ENCODE data around the gene ERC1.

GRCh38 chr12:1030779-1031178 is 39.8 kb downstream of the ERC1 start:
- TF ChIP-seq POLR2AphosphoS5 (IDR thresholded peaks at IDR 0.05) (no peak), POLR2A (IDR thresholded peaks at IDR 0.05) (no peak), EP300 (IDR thresholded peaks at IDR 0.05; ENCODE audit: low read depth) (no peak)
- TF ChIP-seq, protein P1, sequence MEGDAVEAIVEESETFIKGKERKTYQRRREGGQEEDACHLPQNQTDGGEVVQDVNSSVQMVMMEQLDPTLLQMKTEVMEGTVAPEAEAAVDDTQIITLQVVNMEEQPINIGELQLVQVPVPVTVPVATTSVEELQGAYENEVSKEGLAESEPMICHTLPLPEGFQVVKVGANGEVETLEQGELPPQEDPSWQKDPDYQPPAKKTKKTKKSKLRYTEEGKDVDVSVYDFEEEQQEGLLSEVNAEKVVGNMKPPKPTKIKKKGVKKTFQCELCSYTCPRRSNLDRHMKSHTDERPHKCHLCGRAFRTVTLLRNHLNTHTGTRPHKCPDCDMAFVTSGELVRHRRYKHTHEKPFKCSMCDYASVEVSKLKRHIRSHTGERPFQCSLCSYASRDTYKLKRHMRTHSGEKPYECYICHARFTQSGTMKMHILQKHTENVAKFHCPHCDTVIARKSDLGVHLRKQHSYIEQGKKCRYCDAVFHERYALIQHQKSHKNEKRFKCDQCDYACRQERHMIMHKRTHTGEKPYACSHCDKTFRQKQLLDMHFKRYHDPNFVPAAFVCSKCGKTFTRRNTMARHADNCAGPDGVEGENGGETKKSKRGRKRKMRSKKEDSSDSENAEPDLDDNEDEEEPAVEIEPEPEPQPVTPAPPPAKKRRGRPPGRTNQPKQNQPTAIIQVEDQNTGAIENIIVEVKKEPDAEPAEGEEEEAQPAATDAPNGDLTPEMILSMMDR (IDR thresholded peaks at IDR 0.05) = no peak
